Measurements from ENCODE around the gene OSBP2. TPM values are rescaled to one million over a fixed set of nuclear protein-coding genes. Genes with fewer than 3 reads are reported as not detected.

OSBP2 gene
- total RNA-seq, 4 donors from 2014 or later = 3.3 to 7.7 (median 4.6) TPM; not detected in 1

DNA sequence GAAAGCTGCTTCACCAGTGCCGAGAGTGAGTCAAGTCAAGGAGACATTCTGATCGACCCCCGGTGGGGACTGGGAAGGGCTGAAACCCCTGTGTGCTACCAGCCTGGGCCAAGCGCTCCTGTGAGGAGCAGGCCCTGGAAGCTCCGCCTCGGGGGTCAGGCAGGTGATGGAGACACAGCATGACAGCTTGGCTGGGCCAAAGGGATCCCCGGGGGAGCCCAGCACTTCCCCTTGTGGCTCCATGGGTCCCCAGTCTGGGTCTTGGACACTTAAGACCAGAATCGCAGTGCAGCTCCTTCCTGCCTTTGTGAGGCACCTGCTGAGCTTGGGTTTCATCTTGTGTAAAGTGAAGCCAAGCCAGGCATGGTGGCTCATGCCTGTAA is 184.7 kb downstream of the OSBP2 start:
- Histone ChIP-seq H3K4me1 (no peaks in the 10 kb centered on the region), H3K9me3 (no peaks in the 10 kb centered on the region), H3K27ac (no peak overlapping the region), H3K36me3 (no peaks in the 10 kb centered on the region), H3K27me3 (no peaks in the 10 kb centered on the region), H3K4me3 (no peak overlapping the region)
- TF ChIP-seq, protein P1, sequence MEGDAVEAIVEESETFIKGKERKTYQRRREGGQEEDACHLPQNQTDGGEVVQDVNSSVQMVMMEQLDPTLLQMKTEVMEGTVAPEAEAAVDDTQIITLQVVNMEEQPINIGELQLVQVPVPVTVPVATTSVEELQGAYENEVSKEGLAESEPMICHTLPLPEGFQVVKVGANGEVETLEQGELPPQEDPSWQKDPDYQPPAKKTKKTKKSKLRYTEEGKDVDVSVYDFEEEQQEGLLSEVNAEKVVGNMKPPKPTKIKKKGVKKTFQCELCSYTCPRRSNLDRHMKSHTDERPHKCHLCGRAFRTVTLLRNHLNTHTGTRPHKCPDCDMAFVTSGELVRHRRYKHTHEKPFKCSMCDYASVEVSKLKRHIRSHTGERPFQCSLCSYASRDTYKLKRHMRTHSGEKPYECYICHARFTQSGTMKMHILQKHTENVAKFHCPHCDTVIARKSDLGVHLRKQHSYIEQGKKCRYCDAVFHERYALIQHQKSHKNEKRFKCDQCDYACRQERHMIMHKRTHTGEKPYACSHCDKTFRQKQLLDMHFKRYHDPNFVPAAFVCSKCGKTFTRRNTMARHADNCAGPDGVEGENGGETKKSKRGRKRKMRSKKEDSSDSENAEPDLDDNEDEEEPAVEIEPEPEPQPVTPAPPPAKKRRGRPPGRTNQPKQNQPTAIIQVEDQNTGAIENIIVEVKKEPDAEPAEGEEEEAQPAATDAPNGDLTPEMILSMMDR (IDR thresholded peaks at IDR 0.05) = no peak
- intact Hi-C loops (cut with DNase I; ENCODE audit: low total_unique reads) = no loop called here
- DNase-seq = no peak

GRCh38 chr22:30880181-30880601 is 185.5 kb downstream of the OSBP2 start:
- H3K9me3 ChIP-seq = no peaks in the 10 kb centered on the region
- TF ChIP-seq POLR2A (IDR thresholded peaks at IDR 0.05) = no peak
- TF ChIP-seq, protein P1 (IDR thresholded peaks at IDR 0.05) = no peak
- H3K27me3 ChIP-seq = no peaks in the 10 kb centered on the region
- H3K36me3 ChIP-seq = no peaks in the 10 kb centered on the region
- intact Hi-C loops (cut with DNase I; ENCODE audit: low total_unique reads) = no loop called here
- H3K27ac ChIP-seq = no peak overlapping the region
- no peak for DNase-seq
- no peaks in the 10 kb centered on the region for H3K4me1 ChIP-seq
- H3K4me3 ChIP-seq = no peak overlapping the region

GRCh38 chr22:30880847-30881246 is 186.2 kb downstream of the OSBP2 start:
- TF ChIP-seq POLR2A (IDR thresholded peaks at IDR 0.05) = no peak
- no peaks in the 10 kb centered on the region for H3K4me1 ChIP-seq
- no peaks in the 10 kb centered on the region for H3K27me3 ChIP-seq
- H3K27ac ChIP-seq = no peak overlapping the region
- intact Hi-C loops (cut with DNase I; ENCODE audit: low total_unique reads) = no loop called here
- no peak overlapping the region for H3K4me3 ChIP-seq
- DNase-seq = no peak
- no peaks in the 10 kb centered on the region for H3K36me3 ChIP-seq
- no peaks in the 10 kb centered on the region for H3K9me3 ChIP-seq

GRCh38 chr22:30881361-30882183 is 186.9 kb downstream of the OSBP2 start:
- Histone ChIP-seq H3K4me3 (no peak overlapping the region), H3K27ac (no peak overlapping the region), H3K27me3 (no peaks in the 10 kb centered on the region), H3K4me1 (no peaks in the 10 kb centered on the region), H3K9me3 (no peaks in the 10 kb centered on the region), H3K36me3 (no peaks in the 10 kb centered on the region)
- TF ChIP-seq POLR2A (IDR thresholded peaks at IDR 0.05) = no peak
- TF ChIP-seq, protein P1 (IDR thresholded peaks at IDR 0.05) = no peak
- intact Hi-C loops (cut with DNase I; ENCODE audit: low total_unique reads) = no loop called here
- no peak for DNase-seq

- DNase-seq = no peak
- no peaks in the 10 kb centered on the region for H3K27me3 ChIP-seq
- H3K4me1 ChIP-seq = no peaks in the 10 kb centered on the region
- no peak overlapping the region for H3K4me3 ChIP-seq
- intact Hi-C loops (cut with DNase I; ENCODE audit: low total_unique reads) = no loop called here
- no peak for TF ChIP-seq POLR2A (IDR thresholded peaks at IDR 0.05)
- TF ChIP-seq, protein P1 (IDR thresholded peaks at IDR 0.05) = no peak
- no peaks in the 10 kb centered on the region for H3K36me3 ChIP-seq
- H3K9me3 ChIP-seq = no peaks in the 10 kb centered on the region
- no peak overlapping the region for H3K27ac ChIP-seq
These were observed 187.6 kb downstream of the OSBP2 start for GRCh38 chr22:30882184-30882717.
